Activated CD4-positive, alpha-beta T cell treated with anti-CD3 and anti-CD28 coated beads for 24 hours (primary cell): ENCODE measurements around the gene CHST8.

ENCODE experiments used
- DNase-seq, 2 donors: peaks; one replicate each; pipeline ENCODE4 v3.0.0-alpha.2; 2020; ENCODE audit warnings: low read depth in 2 of 2

Gene CHST8

DNA sequence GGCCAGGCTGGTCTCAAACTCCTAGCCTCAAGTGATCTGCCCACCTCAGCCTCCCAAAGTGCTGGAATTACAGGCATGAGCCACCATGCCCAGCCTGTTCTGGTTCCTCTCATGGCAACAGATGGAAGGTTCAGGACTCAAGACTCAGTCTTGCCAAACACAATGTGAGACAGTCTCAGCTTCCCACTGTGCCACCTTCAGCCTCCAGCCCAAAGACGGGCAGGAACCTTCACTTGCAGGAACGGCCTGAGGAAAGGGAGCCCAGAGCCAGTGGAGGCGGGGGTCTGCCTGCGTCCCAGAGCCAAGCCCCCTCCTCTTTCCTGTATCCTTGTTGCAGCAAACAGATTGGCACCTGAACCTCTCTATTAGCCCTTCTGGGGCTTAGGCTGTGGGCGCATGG is 2.9 kb upstream of the CHST8 start:
- DNase-seq: no peak

DNA sequence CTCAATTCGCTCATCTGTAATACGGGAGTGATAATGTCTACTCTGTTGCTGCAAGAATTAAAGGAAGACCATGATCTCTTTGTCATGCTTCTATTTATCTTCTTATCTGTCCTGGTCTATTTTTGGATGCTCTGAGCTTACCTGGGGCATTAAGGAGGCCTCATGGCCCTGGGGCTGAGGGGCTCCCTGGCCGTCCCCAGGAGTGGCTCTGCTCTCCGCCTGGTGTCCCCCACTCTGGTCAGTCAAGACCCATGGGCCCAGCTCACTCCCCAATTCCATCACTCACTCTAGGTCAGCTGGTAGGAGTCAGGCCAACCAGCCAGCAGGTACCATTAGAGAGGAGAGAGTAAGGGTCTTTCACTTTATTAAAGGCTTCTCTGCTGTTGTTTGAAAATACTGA is 1.1 kb upstream of the CHST8 start:
- no peak for DNase-seq

DNA sequence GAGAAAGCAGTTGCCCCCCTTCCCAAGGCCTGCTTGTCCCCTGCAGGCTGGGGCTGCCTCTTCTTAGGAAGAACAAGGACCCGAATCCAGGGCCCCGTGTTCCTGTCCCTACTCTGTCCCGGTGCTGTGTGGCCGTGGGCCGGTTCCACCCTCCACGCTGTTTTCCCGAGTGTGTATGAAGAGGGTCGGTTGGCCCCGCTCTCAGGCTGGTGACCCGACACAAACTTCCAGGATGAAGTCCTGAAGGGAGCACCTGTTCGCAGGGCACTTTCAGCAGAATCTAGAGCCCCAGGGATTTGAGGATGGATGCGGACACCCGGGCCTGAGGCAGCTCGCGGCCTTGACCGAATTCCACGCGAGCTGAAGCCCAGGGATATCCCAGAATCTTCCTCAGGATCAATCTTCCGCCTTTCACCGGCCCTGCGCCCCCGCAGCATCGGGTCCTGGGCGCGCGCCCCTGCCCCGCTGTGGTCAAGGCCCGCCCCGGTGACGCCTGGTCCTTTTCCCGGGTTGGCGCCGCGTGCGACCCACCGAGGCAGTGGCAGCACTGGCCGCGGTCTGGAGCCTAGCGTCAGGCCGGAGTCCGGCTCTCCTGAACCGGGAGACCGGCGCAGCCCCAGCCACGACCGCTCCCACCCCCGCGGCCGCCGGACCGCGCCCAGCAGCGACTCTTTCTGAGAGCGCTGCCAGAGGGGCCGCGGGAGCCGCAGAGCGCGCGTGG is 528 bp upstream of the CHST8 start:
- DNase-seq: no peak

DNA sequence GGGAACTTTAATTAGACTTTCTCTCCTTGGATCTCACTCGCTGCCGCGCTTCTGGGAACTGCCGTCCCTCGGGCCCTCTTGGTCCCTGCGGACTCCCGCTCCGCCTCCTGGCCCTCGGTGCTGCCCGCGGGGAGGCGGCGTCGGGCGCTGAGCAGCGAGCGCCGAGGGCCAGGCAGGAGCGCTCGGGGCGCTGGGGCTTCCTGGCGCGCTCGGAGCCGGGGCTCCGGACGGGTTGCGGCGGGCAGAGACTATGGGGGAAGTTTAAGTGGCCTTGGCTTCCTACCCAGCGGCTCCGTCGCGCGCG is 704 bp downstream of the CHST8 start:
- DNase-seq: no peak

DNA sequence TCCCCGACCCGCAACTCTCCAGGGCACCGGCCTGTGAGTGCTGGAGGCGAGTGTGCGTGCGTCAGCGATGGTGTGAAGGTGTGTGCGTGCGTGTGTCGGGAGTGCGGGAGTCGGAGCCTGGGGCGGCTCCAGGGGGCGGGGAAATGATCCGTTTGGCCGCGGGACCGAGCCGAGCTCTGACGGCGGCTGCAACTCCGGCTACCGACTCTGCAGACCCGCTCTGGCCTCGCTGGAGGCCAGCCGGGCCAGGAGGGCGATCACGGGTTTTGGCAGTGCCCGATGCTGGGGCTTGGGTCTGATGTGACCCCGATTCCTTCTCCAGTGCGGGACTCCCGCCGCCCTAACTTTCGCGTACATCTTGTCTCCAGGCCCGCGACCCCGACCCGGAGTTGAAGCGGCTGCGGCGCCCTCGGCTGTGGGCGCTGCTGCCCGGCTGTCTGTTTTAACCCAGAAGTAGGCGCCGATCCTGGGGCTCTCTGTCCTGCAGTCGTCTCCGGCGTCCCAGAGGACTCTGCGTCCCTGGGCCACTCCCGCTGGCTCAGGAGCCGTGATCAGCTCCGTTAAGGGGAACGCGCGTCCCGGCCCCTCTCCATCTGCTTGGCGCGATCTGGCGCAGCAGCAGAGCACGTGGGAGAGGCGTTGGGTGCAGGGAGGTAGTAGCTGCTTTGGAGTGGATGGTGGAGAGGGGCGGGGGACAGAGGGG is 1.2 kb downstream of the CHST8 start:
- DNase-seq: no peak

DNA sequence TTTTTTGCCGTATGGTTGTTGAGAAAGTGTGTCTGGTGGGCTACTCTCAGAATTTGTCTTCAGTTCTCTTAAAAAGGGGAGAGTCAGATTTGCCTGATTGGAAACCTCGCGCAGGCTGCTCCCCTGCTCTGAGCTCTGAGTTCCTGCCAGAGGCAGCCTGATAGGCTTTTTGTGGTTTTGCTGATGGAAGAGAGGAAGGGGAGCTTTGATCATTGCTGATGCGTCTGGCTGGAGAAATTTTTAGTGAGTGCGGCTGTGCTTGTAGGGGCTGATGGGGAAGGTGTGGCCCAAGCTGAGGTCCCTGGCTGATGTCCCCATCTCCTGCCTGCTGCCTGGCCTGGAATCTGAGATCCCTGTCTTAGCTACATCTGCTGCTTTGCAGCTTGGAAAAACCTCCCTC is 2.8 kb downstream of the CHST8 start:
- no peak for DNase-seq

DNA sequence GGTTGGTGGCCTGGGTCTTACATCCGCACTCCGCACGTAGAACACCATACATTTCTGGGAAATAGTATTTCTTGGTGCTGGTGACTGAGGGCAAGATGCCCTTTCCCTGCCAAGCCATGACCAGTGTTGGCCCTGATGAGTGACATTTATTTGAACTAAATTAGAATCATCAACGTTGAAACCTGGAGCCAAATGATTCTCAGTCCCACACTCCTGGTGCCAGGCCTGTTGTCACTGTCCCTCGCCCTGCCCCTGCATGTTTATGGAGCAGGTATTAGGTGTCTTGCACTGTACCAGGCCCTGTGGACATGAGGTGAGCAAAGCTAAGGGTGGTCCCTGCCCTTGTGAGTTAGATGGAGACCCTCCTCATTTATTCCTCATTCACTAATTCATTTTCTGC is 5.8 kb downstream of the CHST8 start:
- no peak for DNase-seq

DNA sequence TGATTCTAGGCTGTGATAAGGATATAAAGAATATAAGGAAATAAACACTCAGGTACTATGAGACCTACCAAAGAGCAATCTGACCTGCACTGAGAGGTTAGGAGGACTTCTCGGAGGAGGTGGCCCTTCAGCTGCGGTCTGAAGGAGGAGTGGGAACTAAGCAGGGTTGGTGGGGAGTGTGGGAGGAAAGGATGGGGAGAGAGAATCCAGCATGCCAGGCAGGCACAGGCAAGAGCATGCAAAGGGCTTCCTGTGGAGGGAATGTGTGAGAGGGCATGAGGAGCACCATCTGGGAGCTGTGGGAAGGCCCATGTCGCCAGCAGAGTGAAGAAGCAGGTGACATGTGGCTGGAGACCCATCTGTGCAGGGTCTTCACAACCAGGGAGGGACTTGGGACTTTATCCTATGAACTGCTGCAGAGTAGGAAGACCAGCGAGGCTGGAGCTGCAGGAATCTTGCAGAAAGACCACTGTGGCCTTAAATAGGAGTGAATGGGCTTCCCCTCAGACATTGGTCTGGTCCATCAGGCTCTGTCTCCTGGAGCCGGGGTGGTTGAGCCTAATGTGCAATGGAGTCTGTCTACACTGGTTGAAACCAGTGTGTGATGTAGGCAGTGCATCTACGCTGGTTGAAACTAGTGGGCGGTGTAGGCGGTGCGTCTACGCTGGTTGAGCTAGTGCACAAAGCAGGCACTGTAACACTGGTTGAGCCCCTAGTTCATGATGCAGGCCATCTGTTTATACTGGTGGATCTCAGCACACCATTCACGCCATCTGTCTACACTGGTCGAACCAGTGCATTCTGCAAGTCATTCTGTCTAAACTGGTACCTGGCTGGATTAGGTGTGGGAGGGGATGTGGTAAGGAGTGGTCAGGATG is 6.4 kb downstream of the CHST8 start:
- no peak for DNase-seq

DNA sequence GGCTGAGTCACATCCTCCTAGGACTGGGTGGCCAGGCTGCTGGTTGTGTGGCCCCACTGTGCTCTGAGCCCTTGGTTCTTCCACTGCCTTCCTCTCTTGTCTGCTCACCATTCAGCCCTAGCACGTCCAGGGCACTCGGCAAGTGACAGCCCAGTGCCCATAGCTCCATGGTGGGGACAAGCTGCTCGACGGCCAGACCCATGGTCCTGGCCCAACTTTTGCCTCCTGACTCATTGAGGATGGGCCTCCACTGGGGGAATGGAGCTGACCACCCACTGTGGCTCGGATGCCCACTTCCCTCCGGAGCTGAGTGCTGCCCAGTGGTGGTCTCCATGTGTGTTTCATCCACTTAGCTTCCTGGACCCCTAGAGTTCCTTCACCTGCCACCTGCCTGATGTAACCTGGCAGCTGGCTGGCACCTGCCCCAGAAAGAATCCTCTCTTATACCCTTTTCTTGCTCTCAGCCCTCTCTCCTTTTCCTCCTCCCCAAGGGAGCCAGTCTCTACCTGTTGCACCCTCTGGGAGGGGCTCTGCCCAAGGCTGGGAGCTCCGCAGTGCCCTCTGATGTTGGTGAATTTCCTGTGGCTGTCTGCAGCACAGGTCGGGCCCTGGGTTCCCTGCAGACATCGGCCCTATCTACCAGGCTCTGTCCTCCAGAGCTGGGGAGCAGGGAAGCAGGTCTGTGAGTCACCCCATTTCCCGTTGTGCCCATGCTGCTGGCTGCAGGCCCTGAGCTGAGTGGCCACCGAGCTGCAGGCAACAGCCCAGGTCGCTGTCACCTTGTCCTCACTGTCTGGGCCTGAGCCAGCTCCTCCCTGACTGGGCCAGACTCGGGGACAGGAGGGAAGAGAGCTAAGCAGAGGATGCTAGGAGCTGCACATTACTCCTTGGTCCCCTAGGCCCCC is 7.4 kb downstream of the CHST8 start:
- no peak for DNase-seq

DNA sequence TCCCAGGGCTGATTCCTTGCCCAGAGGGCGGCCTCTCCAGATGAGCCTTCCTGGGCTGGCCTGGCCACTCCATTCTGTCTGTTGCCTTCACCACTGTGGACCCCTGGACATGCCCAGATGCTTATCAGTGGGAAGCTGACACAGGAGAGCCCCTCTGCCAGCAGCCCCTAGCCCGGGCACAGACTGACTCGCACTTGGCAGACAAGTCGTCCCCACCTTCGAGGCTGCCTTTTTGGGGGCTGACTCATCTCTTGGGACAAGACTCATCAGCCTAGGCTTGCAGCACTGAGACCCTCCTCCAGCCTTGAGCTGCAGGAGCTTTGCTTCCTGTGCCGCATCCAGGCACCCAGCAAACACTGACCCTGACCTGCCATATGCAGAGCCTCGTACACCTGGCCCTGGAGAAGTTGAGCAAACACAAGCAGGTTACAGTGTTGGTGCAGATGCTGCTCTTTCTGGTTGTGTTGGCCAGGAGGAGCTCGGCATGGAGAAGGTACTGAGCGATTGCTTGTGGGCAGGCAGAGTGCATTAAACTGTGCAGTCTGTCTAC is 8.1 kb downstream of the CHST8 start:
- DNase-seq: no peak

DNA sequence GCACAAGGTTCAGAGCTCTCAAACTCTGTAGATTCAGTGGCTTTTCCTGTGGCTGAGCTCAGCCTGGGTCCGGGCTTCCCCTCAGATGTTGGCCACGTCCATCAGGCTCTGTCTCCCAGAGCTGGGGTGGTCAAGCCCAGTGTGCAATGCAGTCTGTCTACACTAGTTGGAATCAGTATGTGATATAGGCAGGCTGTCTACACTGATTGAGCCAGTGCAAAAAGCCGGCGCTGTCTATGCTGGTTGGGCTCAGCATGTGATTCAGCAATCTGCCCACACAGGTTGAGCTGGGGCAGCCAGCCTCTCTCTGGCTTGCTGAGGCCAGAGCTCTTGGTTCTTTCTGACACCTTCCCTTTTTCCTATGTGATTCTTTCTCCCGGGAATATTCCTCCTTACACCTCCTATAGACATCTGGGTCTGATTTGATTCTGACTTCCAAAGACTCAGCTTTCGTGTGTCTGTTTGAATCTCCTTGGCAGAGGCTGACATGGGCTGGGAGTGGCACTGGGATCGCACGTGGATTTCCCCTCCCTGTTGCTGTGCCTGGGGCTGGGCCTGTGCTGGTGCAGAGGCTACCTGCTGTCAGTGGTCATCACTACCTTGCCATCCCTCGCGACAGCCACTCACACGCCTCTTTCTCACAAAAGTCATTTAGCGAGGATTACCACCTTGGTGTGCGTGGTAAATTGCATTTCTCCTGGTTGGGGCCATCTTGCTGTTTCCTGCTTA is 9.3 kb downstream of the CHST8 start:
- DNase-seq: no peak

DNA sequence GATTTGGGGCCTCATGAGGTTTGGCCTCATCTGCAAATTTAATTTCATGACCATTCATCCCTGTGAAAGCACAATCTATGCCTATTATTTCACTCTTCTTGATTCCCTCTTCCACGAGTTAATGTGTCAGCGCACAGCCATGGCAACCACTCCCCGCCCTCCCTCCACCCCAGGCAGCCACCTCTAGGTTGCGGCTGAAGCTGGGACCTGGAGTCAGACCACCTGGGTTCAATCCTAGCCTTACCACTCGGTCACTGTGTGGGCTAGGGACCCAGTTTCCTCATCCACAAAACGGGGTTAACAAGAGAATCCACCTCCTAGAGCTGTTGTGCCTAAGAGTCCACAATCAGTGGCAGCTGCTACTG is 9.8 kb downstream of the CHST8 start:
- no peak for DNase-seq

DNA sequence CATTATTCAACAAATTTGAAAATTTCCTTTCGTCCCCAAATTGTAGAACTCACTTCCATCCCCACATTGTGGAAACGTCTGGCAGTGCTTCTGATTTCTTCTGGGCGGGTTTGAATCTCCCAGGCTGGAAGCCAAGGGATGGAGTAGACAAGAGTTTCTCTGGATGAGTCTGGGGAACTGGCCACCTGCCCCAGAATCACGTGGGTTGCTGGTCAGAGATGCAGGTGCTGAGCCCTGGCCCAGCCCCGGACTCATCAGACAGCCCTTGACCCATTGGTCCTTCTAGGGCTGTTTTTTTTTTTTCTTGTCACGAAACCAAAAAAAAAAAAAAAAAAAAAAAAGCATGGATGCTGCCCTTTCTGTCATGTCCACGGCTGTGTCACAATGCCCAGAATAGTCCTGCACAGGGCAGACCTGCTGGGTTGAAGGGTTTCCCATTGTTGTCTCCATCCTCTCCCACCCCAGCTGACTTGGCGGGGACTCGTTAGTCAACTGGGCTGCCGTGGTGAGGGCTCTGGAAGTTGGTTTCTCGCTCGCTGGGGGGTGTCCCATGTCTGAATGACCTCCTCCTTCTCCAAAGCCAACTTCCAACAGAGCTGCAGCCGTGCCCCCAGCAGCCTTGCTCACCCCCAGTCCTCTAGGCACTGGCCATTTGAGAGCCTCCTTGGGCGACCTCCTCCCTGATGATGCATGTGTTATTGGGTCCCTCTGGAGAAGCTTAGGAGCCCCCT is 12.8 kb downstream of the CHST8 start:
- DNase-seq: no peak

DNA sequence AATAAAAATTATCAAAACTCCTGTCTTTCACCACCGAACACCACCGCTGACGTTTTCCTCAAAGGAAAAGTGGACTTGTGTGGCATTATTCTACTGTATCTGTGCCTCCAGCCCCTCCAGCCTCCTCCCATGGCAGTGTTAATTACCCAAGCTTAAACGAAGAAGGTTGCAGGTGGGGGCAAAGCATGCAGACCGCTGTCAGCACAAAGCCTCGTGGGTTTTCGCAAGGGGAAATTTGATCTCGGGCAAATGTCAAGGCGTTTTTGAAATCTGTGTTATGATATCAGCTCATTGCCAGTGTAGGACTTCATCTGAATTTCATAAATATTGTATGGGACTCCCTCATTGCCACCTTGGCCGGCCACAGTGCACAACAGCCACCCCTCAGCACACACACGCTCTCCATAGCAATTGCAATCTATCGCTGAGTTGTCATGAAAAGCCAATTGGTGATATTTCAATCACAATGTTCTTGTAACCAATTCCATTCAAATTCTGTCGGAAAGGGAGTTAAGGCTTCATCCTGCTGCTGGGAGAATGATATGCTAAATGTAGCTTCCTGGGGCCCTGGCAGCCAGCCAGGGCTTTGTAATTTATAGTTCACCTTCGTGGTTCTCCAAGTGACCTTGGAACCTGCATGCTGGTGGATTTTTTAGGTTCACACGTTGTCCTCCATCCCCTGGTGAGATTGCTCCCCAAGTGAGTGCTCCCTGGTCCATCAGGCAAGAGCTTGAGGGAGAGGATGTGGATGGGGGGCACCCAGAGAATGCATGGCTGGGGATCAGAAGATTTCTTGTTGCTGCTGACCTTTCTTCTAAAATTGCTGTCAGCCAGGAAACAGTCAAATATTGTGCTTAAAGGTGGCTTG is 16.6 kb downstream of the CHST8 start:
- DNase-seq: no peak

DNA sequence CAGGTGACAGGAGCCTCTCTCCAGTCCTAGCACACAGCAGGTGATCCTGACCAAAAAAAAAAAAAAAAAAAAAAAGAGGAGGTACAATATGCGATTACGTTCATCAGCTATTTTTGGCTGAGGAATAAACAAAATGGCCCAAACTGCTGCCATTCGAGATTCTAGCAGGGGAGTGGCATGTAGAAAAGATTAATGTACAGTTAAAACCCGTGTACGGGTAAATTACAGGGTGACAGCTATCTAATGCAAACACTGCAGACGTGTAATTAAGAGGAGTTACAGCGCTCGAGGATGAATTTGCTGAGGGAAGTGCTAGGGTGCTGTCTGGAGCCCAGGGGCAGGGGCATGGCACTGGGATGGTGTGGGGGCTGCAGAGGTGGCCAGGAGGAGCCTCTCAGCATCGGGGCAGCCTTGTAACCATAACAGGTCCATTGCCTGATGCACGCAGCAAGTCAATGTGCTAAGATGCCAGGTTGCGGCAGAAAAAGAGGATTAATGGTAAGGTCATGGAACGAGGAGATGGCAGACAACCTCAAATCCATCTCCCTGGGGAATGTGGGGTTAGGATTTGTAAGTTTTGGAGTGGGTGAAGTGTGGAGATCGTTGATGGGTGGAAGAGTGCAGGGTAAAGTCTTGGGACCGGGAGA is 17.4 kb downstream of the CHST8 start:
- DNase-seq: no peak

DNA sequence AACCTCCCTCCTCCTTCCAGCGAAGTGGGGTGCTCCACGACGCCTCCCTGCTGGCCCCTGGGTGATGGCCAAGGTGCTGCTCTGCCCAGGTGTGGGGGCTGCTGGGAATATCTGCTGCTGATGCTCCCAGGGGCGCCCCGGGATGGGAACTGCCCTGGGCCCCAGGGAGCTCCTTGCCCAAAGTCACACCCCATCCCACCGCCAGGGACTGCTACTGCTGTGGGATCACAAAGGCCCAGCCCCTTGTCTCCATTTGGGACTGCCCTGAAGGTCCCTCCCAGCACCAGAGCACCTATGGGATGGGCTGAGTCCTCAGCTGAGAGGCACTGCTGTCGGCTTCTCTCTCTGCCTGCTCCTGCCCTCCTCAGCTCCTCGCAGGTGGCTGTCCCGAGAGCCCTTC is 19.0 kb downstream of the CHST8 start:
- no peak for DNase-seq

DNA sequence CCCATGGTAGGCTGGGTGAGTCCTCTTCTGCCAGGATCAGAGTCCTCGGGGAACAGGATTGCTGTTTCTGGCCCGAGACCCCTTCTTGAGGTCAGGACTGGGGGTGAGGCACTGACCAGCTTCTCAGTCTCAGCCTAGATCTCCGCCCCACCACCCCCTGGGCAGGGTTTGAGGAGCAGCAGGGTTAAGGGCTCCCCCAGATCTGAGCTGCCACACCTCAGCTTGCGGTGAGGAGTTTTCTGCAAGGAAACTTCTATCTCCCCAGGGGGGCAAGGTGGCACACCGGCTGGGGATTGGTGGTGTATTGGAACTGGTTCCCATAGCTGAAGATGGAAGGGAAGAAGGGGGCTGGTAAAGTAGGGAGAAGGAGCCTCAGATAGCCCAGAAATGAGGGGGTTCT is 19.5 kb downstream of the CHST8 start:
- DNase-seq: no peak

DNA sequence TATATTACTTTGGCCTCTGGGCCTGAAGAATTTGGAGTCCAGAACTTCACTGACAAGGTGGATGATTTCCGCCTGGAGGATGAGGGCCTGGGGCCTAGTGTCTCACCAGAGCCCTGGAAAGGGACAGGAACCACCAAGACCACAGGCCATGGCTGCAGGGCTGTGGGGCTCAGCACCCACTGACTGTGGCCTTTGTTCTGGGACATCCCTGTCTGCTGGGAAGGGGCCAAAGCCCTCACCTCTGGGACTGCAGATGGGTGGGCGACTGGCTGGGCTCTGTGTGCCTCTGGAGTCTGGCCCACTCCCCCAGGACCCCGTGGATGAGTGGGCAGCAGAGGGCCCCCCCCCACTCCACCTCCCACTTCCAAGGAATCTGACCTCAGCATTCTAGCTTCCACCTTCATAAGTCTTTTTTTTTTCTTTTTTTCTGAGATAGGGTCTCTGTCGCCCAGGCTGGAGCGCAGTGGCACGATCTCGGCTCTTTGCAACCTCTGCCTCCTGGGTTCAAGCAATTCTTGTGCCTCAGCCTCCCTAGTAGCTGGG is 20.3 kb downstream of the CHST8 start:
- no peak for DNase-seq
